B cell (primary cell): ENCODE data around the gene AOAH. TPM values are rescaled to one million over a fixed set of nuclear protein-coding genes. Genes with fewer than 3 reads are reported as not detected.

ENCODE experiments used
- ATAC-seq: fragments of 200-7000 bp; cut with Tn5 transposase; one replicate; pipeline ENCODE4 v1.10.0; 2021; ENCODE audit warnings: low read depth, mild to moderate bottlenecking, moderate number of reproducible peaks, moderate library complexity
- CTCF ChIA-PET: fragments of 350-600 bp; sonication (Branson Sonifier 250); formaldehyde crosslinking; loops from one replicate; lab custom pipeline; 2021; ENCODE audit warnings: antibody characterized with exemption, inconsistent platforms; lab: Charles Lee
- POLR2A ChIA-PET: fragments of 350-600 bp; sonication (Branson Sonifier 250); formaldehyde crosslinking; loops from one replicate; lab custom pipeline; 2021; ENCODE audit warnings: antibody characterized with exemption; lab: Charles Lee
- DNase-seq: peaks from one replicate; pipeline ENCODE4 v3.0.0; 2013
- H2AFZ ChIP-seq: 2 replicates; pipeline ENCODE4 v1.6.1; 2012; ENCODE audit warnings: mild to moderate bottlenecking, low read depth, low read length; ENCODE audit not compliant: insufficient read depth, poor library complexity, severe bottlenecking
- H3K27ac ChIP-seq, 2 donors: 1 replicate in 1 of 2; 2 replicates in 1 of 2; pipeline ENCODE4 v1.5.1; 2012 to 2013; ENCODE audit warnings: low read length in 2 of 2, mild to moderate bottlenecking in 2 of 2, moderate library complexity in 1 of 2
- H3K27me3 ChIP-seq, 4 experiments: fragments of 200-600 bp in 1 of 4; sonication (generic) in 1 of 4; replicated peaks in 1 of 4; 1 replicate in 2 of 4; 2 replicates in 2 of 4; pipeline versions ENCODE4 v1.6.1 to v1.7.0; 2013 to 2016; ENCODE audit warnings: low read length in 3 of 4, mild to moderate bottlenecking in 2 of 4, mixed read lengths in 1 of 4, moderate library complexity in 1 of 4; ENCODE audit not compliant: insufficient read depth in 4 of 4, control insufficient read depth in 3 of 4; ENCODE audit errors: control extremely low read depth in 1 of 4
- H3K36me3 ChIP-seq, 2 experiments: replicated peaks in 1 of 2; 1 replicate in 1 of 2; 2 replicates in 1 of 2; pipeline versions ENCODE4 v1.6.1 to v1.7.1; 2013; ENCODE audit warnings: low read length in 1 of 2; ENCODE audit not compliant: insufficient read depth in 2 of 2, control insufficient read depth in 1 of 2; ENCODE audit errors: control extremely low read depth in 1 of 2, extremely low read depth in 1 of 2
- H3K4me1 ChIP-seq, 2 donors: fragments of 200-600 bp in 1 of 2; sonication (generic) in 1 of 2; 1 replicate in 1 of 2; 2 replicates in 1 of 2; pipeline versions ENCODE4 v1.5.1 to v1.6.1; 2013 to 2017; ENCODE audit warnings: low read length in 2 of 2; ENCODE audit not compliant: control insufficient read depth in 2 of 2, insufficient read depth in 2 of 2
- H3K4me2 ChIP-seq: replicated peaks from 2 replicates; pipeline ENCODE3; 2012; ENCODE audit warnings: mild to moderate bottlenecking, low read depth, low read length; ENCODE audit not compliant: poor library complexity, severe bottlenecking
- H3K4me3 ChIP-seq, 5 experiments: fragments of 200-600 bp in 1 of 5; sonication (generic) in 1 of 5; 1 replicate in 3 of 5; 2 replicates in 2 of 5; pipeline versions ENCODE4 v1.5.1 to v1.7.0; 2011 to 2016; ENCODE audit warnings: low read length in 4 of 5, mild to moderate bottlenecking in 4 of 5, low read depth in 2 of 5, control low read depth in 1 of 5, moderate library complexity in 1 of 5; ENCODE audit not compliant: insufficient read depth in 1 of 5; ENCODE audit errors: control extremely low read depth in 1 of 5, extremely low read depth in 1 of 5
- H3K79me2 ChIP-seq: fragments of 200-600 bp; sonication (generic); one replicate; pipeline ENCODE4 v1.6.0; 2016; ENCODE audit warnings: low read length; ENCODE audit not compliant: control insufficient read depth, insufficient read depth
- H3K9ac ChIP-seq: fragments of 200-600 bp; sonication (generic); 2 replicates; pipeline ENCODE4 v1.6.1; 2017; ENCODE audit warnings: mild to moderate bottlenecking, low read length, moderate library complexity
- H3K9me3 ChIP-seq, 3 donors: one replicate each; pipeline versions ENCODE4 v1.6.1 to v1.7.1; 2013; ENCODE audit warnings: low read length in 2 of 3; ENCODE audit not compliant: control insufficient read depth in 2 of 3, insufficient read depth in 1 of 3; ENCODE audit errors: control extremely low read depth in 1 of 3
- H4K20me1 ChIP-seq: 2 replicates; pipeline ENCODE4 v1.6.0; 2012; ENCODE audit warnings: mild to moderate bottlenecking, low read length; ENCODE audit not compliant: insufficient read depth, control insufficient read depth, poor library complexity, severe bottlenecking
- H3K27ac Mint-ChIP-seq: one replicate; pipeline ENCODE4 v1.8.0; 2021; ENCODE audit warnings: mixed read lengths
- H3K27me3 Mint-ChIP-seq: one replicate; pipeline ENCODE4 v1.8.0; 2021; ENCODE audit warnings: mixed read lengths
- H3K4me1 Mint-ChIP-seq: one replicate; pipeline ENCODE4 v1.8.0; 2021; ENCODE audit warnings: mixed read lengths
- H3K4me3 Mint-ChIP-seq: one replicate; pipeline ENCODE4 v1.8.0; 2021; ENCODE audit warnings: mixed read lengths
- H3K9me3 Mint-ChIP-seq: one replicate; pipeline ENCODE4 v1.8.0; 2022; ENCODE audit warnings: mixed read lengths; ENCODE audit not compliant: insufficient read depth
- EZH2 ChIP-seq: IDR thresholded peaks from 2 replicates; pipeline ENCODE4 v1.6.1; 2012; ENCODE audit warnings: borderline replicate concordance, low read depth, mild to moderate bottlenecking, moderate library complexity, low read length; ENCODE audit not compliant: insufficient read depth, poor library complexity, severe bottlenecking
- WGBS: methylation state at CpG from one replicate; pipeline ENCODE4 v1.1.5; 2013; ENCODE audit warnings: missing lambda C conversion rate; ENCODE audit not compliant: insufficient coverage; 5-methylcytosine and 5-hydroxymethylcytosine counted together
- intact Hi-C: fragments of 100-400 bp; cut with micrococcal nuclease; formaldehyde crosslinking; loops from one replicate; pipeline ENCODE4 v1.10.0; 2022
- polyA plus RNA-seq: library from polyadenylated mRNA; depleted of rRNA; stranded (reverse); fragments of >200 nt; gene quantifications from 2 replicates; pipeline ENCODE4 v1.2.3, GENCODE V29; 2012
- total RNA-seq, 2 donors: library from RNA; stranded (reverse); fragments of 120-200 nt in 1 of 2; gene quantifications; 1 replicate in 1 of 2; 2 replicates in 1 of 2; pipeline versions ENCODE4 v1.2.3 to v1.2.4, GENCODE V29; 2013 to 2022
- TF ChIP-seq, protein P1 (sequence below): fragments of 200-600 bp; IDR thresholded peaks from one replicate; pipeline ENCODE4 v1.8.0; 2022; ENCODE audit warnings: antibody characterized with exemption, mild to moderate bottlenecking

Gene AOAH
- total and polyA plus RNA-seq, 2 donors (not counting 1 experiment from before 2014, with no cell fraction given) = 2.6 to 5.0 TPM

DNA sequence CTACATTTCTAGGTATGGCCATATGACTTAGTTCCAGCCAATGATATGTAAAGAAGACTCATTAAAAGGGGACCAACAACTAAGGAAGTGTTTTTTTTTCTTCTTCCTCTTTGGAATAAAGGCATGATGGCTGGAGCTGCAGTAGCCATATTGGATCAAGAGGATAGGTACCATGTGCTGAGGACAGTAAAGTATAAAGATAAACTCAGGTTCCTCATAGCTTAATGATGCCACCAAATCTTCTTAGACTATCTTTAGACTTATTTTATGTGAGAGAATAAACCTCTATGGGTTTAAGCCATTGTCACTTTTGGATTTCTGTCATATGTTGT is 249.3 kb downstream of the AOAH start:
- H2AFZ ChIP-seq = no peak overlapping the region
- Mint-ChIP-seq H3K27me3 (peaks cover 3% of the 10 kb centered on the region), H3K27ac (no peak overlapping the region), H3K4me3 (no peak overlapping the region), H3K9me3 (peaks cover 2% of the 10 kb centered on the region), H3K4me1 (no peaks in the 10 kb centered on the region)
- no peaks in the 10 kb centered on the region for H4K20me1 ChIP-seq
- TF ChIP-seq EZH2 = no peak
- TF ChIP-seq, protein P1, sequence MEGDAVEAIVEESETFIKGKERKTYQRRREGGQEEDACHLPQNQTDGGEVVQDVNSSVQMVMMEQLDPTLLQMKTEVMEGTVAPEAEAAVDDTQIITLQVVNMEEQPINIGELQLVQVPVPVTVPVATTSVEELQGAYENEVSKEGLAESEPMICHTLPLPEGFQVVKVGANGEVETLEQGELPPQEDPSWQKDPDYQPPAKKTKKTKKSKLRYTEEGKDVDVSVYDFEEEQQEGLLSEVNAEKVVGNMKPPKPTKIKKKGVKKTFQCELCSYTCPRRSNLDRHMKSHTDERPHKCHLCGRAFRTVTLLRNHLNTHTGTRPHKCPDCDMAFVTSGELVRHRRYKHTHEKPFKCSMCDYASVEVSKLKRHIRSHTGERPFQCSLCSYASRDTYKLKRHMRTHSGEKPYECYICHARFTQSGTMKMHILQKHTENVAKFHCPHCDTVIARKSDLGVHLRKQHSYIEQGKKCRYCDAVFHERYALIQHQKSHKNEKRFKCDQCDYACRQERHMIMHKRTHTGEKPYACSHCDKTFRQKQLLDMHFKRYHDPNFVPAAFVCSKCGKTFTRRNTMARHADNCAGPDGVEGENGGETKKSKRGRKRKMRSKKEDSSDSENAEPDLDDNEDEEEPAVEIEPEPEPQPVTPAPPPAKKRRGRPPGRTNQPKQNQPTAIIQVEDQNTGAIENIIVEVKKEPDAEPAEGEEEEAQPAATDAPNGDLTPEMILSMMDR = no peak
- H3K36me3 ChIP-seq = no peaks in the 10 kb centered on the region
- DNase-seq = no peak
- no peaks in the 10 kb centered on the region for H3K9me3 ChIP-seq
- no peak overlapping the region for H3K4me2 ChIP-seq
- ChIA-PET CTCF (interaction anchor here (1.1 to 2.8 kb wide), 4 partner anchors 10 to 726 kb away, joined by 3 to 10 read pairs (median 4); no protein-coding TSS in a partner anchor), POLR2A (no interaction called here)
- H3K4me3 ChIP-seq = no peak overlapping the region
- no peaks in the 10 kb centered on the region for H3K79me2 ChIP-seq
- no peaks in the 10 kb centered on the region for H3K27me3 ChIP-seq
- no peak overlapping the region for H3K27ac ChIP-seq
- H3K4me1 ChIP-seq = no peaks in the 10 kb centered on the region
- intact Hi-C loops = no loop called here
- H3K9ac ChIP-seq = no peak overlapping the region
- ATAC-seq = no peak

DNA sequence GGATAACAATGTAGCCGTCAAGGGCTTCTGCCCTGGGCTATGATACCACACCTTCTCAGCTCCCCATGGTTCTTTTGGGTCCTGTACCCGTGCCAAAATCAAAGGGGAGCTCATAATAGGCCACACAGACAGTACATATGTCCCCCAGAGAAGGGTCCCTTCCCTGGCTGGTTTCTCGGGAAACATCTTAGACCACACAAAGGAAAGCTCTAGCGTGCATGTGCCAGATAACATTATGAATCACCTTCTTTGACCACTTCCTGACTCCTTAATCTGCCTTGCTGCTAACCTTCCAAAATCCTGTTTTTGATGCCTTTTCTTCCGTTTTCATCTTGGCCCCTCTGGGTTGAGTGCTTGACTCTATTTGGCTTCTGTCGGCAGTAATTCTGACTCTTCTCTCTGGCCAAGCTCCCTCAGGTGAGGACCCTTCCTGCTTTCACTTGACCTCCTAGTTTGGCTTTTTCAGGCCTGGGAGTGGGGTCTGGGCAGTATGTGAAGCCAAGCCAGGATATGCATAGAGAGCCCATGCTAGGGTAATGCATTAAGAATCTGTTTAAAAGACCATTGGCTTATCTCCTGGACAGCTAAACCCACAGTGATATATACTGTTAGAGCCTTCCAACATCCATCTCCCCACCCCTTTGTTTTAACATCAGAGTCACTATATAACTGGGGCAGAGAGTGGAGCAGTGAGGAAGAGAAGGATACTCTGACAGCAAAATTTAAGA is 249.8 kb downstream of the AOAH start:
- H3K36me3 ChIP-seq = no peaks in the 10 kb centered on the region
- H3K4me1 ChIP-seq = no peaks in the 10 kb centered on the region
- H3K9ac ChIP-seq = no peak overlapping the region
- ChIA-PET POLR2A (no interaction called here), CTCF (interaction anchor here (0.6 to 2.8 kb wide), 5 partner anchors 9 to 727 kb away, joined by 3 to 10 read pairs (median 4); no protein-coding TSS in a partner anchor)
- H3K4me2 ChIP-seq = no peak overlapping the region
- peak overlapping the region; percentile 10 for H2AFZ ChIP-seq
- Mint-ChIP-seq H3K9me3 (peaks cover 2% of the 10 kb centered on the region), H3K27me3 (peaks cover 4% of the 10 kb centered on the region), H3K27ac (no peak overlapping the region), H3K4me1 (no peaks in the 10 kb centered on the region), H3K4me3 (no peak overlapping the region)
- H3K4me3 ChIP-seq = no peak overlapping the region
- no peaks in the 10 kb centered on the region for H4K20me1 ChIP-seq
- WGBS = 19% methylated on average over 5 of the region's 6 CpGs
- ATAC-seq = no peak
- intact Hi-C loops = no loop called here
- no peak for DNase-seq
- H3K27me3 ChIP-seq = no peaks in the 10 kb centered on the region
- TF ChIP-seq, protein P1 = no peak
- TF ChIP-seq EZH2 = no peak
- no peaks in the 10 kb centered on the region for H3K79me2 ChIP-seq
- no peaks in the 10 kb centered on the region for H3K9me3 ChIP-seq
- no peak overlapping the region for H3K27ac ChIP-seq
